Activated CD4-positive, alpha-beta T cell treated with anti-CD3 and anti-CD28 coated beads, Interleukin-2, amount 50 U/mL, for 16 hours (primary cell): ENCODE data around the gene KRT34.
"Not testable (repeated sequence)": the region's sequence is repeated elsewhere in the genome, so short reads cannot be mapped to it uniquely, and the experiment has no call there.

Experiments used
- DNase-seq: peaks from one replicate; pipeline ENCODE4 v3.0.0-alpha.2; 2020

The KRT34 gene

GRCh38 chr17:41381943-41382342 lies at the start of gene KRT34:
Gene KRT34, minus strand, starts transcription at chr17:41382306. Its CDS starts 60 bp downstream, at chr17:41382246.
- not testable (repeated sequence) for DNase-seq

- DNase-seq, result not testable (repeated sequence)
These were observed 48.3 kb upstream of the KRT34 start for GRCh38 chr17:41430376-41430775.

GRCh38 chr17:41429667-41430066 lies 47.6 kb upstream of the KRT34 start:
- DNase-seq, result no peak

- DNase-seq, result no peak
These were observed 46.6 kb upstream of the KRT34 start for GRCh38 chr17:41428591-41429291.

- DNase-seq, result no peak
These were observed 42.1 kb upstream of the KRT34 start, which contains the start of gene KRT37 for GRCh38 chr17:41424111-41424635. Gene KRT37, minus strand, starts transcription at chr17:41424585. Its CDS starts 62 bp downstream, at chr17:41424523.

- not testable (repeated sequence) for DNase-seq
These were observed 40.5 kb upstream of the KRT34 start for GRCh38 chr17:41422586-41422985.

GRCh38 chr17:41421617-41422016 lies 39.5 kb upstream of the KRT34 start:
- DNase-seq, result no peak

GRCh38 chr17:41421116-41421515 lies 39.0 kb upstream of the KRT34 start:
- DNase-seq, result no peak

- DNase-seq, result no peak
These were observed 38.0 kb upstream of the KRT34 start for GRCh38 chr17:41420134-41420533.

- DNase-seq, result no peak
These were observed 37.6 kb upstream of the KRT34 start for GRCh38 chr17:41419716-41420115.

GRCh38 chr17:41418116-41418860 lies 36.2 kb upstream of the KRT34 start:
- no peak for DNase-seq

- no peak for DNase-seq
These were observed 35.5 kb upstream of the KRT34 start for GRCh38 chr17:41417576-41418015.

GRCh38 chr17:41417127-41417526 lies 35.0 kb upstream of the KRT34 start:
- DNase-seq, result no peak

- no peak for DNase-seq
These were observed 34.4 kb upstream of the KRT34 start for GRCh38 chr17:41416479-41416878.

GRCh38 chr17:41415833-41416335 lies 33.8 kb upstream of the KRT34 start:
- DNase-seq, result no peak

- DNase-seq, result no peak
These were observed 33.3 kb upstream of the KRT34 start for GRCh38 chr17:41415411-41415810.

- DNase-seq, result no peak
These were observed 31.9 kb upstream of the KRT34 start for GRCh38 chr17:41413982-41414381.

- no peak for DNase-seq
These were observed 31.3 kb upstream of the KRT34 start for GRCh38 chr17:41413353-41413957.

- DNase-seq, result no peak
These were observed 29.1 kb upstream of the KRT34 start for GRCh38 chr17:41411072-41411840.

- DNase-seq, result no peak
These were observed 25.1 kb upstream of the KRT34 start for GRCh38 chr17:41407226-41407625.

GRCh38 chr17:41406205-41406604 lies 24.1 kb upstream of the KRT34 start:
- no peak for DNase-seq

GRCh38 chr17:41404024-41404671 lies 22.0 kb upstream of the KRT34 start:
- DNase-seq, result peak; percentile 75
